Osteocyte (in vitro differentiated cells): Measurements from ENCODE around the gene EFEMP1. TPM values are rescaled to one million over a fixed set of nuclear protein-coding genes. Genes with fewer than 3 reads are reported as not detected.

Experiments
- DNase-seq: peaks from one replicate; pipeline ENCODE4 v3.0.0; 2021; ENCODE audit warnings: mixed read lengths; ENCODE audit not compliant: unreplicated experiment; ENCODE audit errors: extremely low spot score
- H3K27ac Mint-ChIP-seq: one replicate; pipeline ENCODE4 v1.8.0; 2021; ENCODE audit warnings: mild to moderate bottlenecking, mixed read lengths; ENCODE audit not compliant: unreplicated experiment
- H3K27me3 Mint-ChIP-seq: one replicate; pipeline ENCODE4 v1.8.0; 2021; ENCODE audit warnings: mixed read lengths; ENCODE audit not compliant: unreplicated experiment
- H3K36me3 Mint-ChIP-seq: one replicate; pipeline ENCODE4 v1.8.0; 2021; ENCODE audit warnings: mixed read lengths; ENCODE audit not compliant: unreplicated experiment
- H3K4me1 Mint-ChIP-seq: one replicate; pipeline ENCODE4 v1.8.0; 2021; ENCODE audit warnings: mixed read lengths; ENCODE audit not compliant: unreplicated experiment
- H3K4me3 Mint-ChIP-seq: one replicate; pipeline ENCODE4 v1.8.0; 2021; ENCODE audit warnings: mild to moderate bottlenecking, moderate library complexity, mixed read lengths; ENCODE audit not compliant: unreplicated experiment
- H3K9me3 Mint-ChIP-seq: one replicate; pipeline ENCODE4 v1.8.0; 2021; ENCODE audit warnings: mixed read lengths; ENCODE audit not compliant: unreplicated experiment
- CTCF ChIP-seq: fragments of 200-600 bp; sonication (generic); IDR thresholded peaks from 2 replicates; pipeline ENCODE4 v1.5.0; 2021; ENCODE audit warnings: antibody characterized with exemption, mild to moderate bottlenecking, moderate library complexity
- total RNA-seq: library from RNA; stranded (reverse); gene quantifications from 2 replicates; pipeline ENCODE4 v1.2.1, GENCODE V29; 2021

Gene EFEMP1
- total RNA-seq, 1 donor from 2014 or later, result 7.4 TPM

DNA sequence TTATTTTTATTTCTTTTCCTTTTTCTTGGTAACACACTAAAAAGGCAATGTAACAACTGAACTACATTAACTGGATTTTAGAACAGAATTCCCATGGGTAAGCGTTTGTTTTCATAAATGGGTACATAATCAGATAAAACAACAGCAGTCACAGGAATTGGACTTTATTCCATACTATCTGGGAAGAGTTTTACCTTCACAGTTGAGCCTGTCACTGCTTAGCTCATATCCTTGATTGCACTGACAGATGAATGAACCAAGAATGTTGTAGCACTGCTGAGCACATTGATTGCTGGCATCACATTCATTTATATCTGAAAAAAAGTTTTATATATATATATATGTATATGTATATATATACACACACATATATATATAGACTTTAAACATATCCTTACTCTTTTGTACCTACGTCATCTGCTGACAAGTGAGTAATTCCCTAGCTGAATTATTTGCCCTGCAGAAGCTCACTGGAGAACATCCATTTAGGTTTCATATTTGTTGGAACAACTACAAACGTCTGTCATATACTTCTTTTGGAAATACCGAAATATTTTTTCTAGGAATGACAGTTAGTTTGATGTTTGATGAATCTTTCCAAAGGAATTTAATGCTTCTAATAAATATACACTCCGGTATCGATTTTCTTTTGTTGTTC is 47.0 kb downstream of the EFEMP1 start:
- no peak for DNase-seq
- no peaks in the 10 kb centered on the region for H3K36me3 Mint-ChIP-seq
- peak overlapping the region; percentile 71 for H3K27ac Mint-ChIP-seq
- no peak overlapping the region for H3K4me3 Mint-ChIP-seq
- no peaks in the 10 kb centered on the region for H3K9me3 Mint-ChIP-seq
- H3K4me1 Mint-ChIP-seq, result peaks cover 22% of the 10 kb centered on the region
- peaks cover 3% of the 10 kb centered on the region for H3K27me3 Mint-ChIP-seq
- TF ChIP-seq CTCF, result no peak

DNA sequence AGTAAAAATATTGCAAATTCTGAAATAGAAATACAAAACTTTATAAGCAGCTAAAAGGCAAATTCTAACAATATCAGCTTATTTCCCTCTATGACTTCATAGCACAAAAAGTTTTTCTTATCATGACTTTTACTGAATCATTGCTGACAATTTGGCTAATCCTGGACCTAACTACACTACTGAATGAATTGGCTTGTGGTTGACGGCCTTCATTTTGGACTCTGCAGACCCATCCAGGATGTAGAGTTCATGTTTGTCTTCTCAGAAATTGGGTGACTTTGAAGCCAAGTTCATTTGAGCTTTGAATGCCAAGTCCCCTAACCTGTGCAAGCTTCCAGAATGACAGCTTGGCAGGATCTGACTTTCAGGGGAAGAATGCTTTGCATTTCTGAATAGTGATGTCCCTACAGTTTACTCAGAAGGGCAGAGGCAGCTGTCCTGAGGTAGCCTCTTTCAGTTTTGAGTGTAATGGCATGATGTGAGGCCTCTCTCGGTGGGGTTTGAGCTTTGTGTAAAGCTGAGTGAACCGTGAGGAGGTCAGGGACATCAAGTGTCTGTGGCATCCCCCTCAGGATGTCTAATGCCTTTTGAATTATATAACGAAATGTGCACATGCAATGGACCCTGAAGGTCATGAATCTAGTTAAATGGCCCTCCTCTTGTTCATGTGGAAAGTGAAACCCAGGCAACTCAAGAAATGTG is 48.0 kb downstream of the EFEMP1 start:
- H3K27ac Mint-ChIP-seq, result no peak overlapping the region
- peaks cover 22% of the 10 kb centered on the region for H3K4me1 Mint-ChIP-seq
- DNase-seq, result no peak

DNA sequence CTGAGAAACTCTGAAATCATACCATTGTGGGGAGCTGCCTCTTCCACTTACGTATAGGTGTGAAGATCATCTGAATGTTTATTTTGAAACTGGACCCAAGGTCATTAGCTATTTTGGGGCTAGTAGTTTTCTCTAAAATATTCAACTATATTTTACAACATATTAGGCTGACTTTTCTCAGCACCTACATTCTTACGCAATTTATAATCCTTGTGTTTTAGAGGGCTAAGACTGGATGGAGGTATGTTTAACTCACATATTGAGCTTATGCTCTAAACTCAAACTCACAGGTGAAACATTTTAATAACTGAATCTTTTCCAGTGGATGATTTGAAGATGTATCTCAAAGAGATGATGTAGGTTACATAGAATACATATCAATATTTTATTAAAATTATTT is 49.2 kb downstream of the EFEMP1 start:
- Mint-ChIP-seq H3K27ac (no peak overlapping the region), H3K4me1 (peaks cover 28% of the 10 kb centered on the region), H3K9me3 (no peaks in the 10 kb centered on the region), H3K27me3 (peaks cover 3% of the 10 kb centered on the region), H3K36me3 (no peaks in the 10 kb centered on the region), H3K4me3 (no peak overlapping the region)
- no peak for DNase-seq
- TF ChIP-seq CTCF, result no peak

More for the DNA sequence above, 48.0 kb downstream of the EFEMP1 start:
- no peak for TF ChIP-seq CTCF
- Mint-ChIP-seq H3K9me3 (no peaks in the 10 kb centered on the region), H3K4me3 (no peak overlapping the region), H3K27me3 (peaks cover 3% of the 10 kb centered on the region), H3K36me3 (no peaks in the 10 kb centered on the region)

DNA sequence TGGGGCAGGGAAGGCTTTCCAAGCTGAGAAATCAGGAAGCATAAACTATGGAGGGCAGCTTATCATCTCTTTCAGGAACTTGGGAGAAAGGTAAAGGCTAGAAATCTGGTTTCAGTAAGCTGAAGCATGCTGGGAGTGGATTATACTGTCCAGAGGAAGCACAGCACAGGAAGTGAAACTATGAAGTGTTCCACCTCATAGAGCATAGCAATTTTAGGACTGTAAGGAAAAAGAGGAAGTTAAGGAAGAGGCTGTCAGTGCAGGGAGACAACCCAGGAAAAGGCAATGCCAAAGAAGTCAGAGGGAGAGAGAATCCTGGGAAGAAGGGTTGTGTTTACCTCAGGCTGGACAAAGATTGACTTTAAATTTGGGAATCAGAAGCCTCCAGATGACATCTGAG is 51.9 kb downstream of the EFEMP1 start:
- Mint-ChIP-seq H3K36me3 (no peaks in the 10 kb centered on the region), H3K27me3 (peaks cover 3% of the 10 kb centered on the region), H3K27ac (no peak overlapping the region), H3K9me3 (no peaks in the 10 kb centered on the region), H3K4me3 (no peak overlapping the region), H3K4me1 (peaks cover 18% of the 10 kb centered on the region)
- TF ChIP-seq CTCF, result no peak
- no peak for DNase-seq

- no peak overlapping the region for H3K27ac Mint-ChIP-seq
- no peak overlapping the region for H3K4me3 Mint-ChIP-seq
Observed at GRCh38 chr2:55869637-55870325, 53.8 kb downstream of the EFEMP1 start.

More at GRCh38 chr2:55869637-55870325, 53.8 kb downstream of the EFEMP1 start:
- Mint-ChIP-seq H3K4me1 (peaks cover 18% of the 10 kb centered on the region), H3K9me3 (no peaks in the 10 kb centered on the region), H3K27me3 (peaks cover 3% of the 10 kb centered on the region), H3K36me3 (no peaks in the 10 kb centered on the region)
- DNase-seq, result no peak
- no peak for TF ChIP-seq CTCF
